Measurements from ENCODE around the gene PDE3B.
"Not testable (repeated sequence)": the region's sequence is repeated elsewhere in the genome, so short reads cannot be mapped to it uniquely, and the experiment has no call there.

The PDE3B gene

GRCh38 chr11:14643697-14644225 is at the start of gene PDE3B:
PDE3B (plus strand) TSS chr11:14643804; CDS start chr11:14644076, 272 bp downstream.
- TF ChIP-seq CTCF (conservative IDR thresholded peaks at IDR 0.05; ENCODE audit: low read depth, low read length) = no peak
- H3K4me3 ChIP-seq (ENCODE audit: low read length) = peak within 1 kb of the TSS; percentile 65

GRCh38 chr11:14595261-14595660 is 48.3 kb upstream of the PDE3B start:
- not testable (repeated sequence) for DNase-seq (ENCODE audit: low read depth); H3K4me3 ChIP-seq (ENCODE audit: low read length)

More at GRCh38 chr11:14643697-14644225, at the start of gene PDE3B:
- DNase-seq (ENCODE audit: low read depth) = no peak

GRCh38 chr11:14607713-14608112 is 35.9 kb upstream of the PDE3B start:
- no peak for DNase-seq (ENCODE audit: low read depth)
- TF ChIP-seq CTCF (conservative IDR thresholded peaks at IDR 0.05; ENCODE audit: low read depth, low read length) = no peak
- no peak overlapping the region for H3K4me3 ChIP-seq (ENCODE audit: low read length)

GRCh38 chr11:14609902-14610301 is 33.7 kb upstream of the PDE3B start:
- DNase-seq (ENCODE audit: low read depth) = no peak
- TF ChIP-seq CTCF (conservative IDR thresholded peaks at IDR 0.05; ENCODE audit: low read depth, low read length) = no peak
- H3K4me3 ChIP-seq (ENCODE audit: low read length) = no peak overlapping the region

GRCh38 chr11:14611939-14612338 is 31.7 kb upstream of the PDE3B start:
- no peak for TF ChIP-seq CTCF (conservative IDR thresholded peaks at IDR 0.05; ENCODE audit: low read depth, low read length)
- H3K4me3 ChIP-seq (ENCODE audit: low read length) = no peak overlapping the region
- no peak for DNase-seq (ENCODE audit: low read depth)

- H3K4me3 ChIP-seq (ENCODE audit: low read length) = no peak overlapping the region
- no peak for TF ChIP-seq CTCF (conservative IDR thresholded peaks at IDR 0.05; ENCODE audit: low read depth, low read length)
- DNase-seq (ENCODE audit: low read depth) = no peak
These were observed 30.9 kb upstream of the PDE3B start for GRCh38 chr11:14612694-14613093.

- no peak overlapping the region for H3K4me3 ChIP-seq (ENCODE audit: low read length)
- TF ChIP-seq CTCF (conservative IDR thresholded peaks at IDR 0.05; ENCODE audit: low read depth, low read length) = no peak
- DNase-seq (ENCODE audit: low read depth) = no peak
These were observed 29.4 kb upstream of the PDE3B start for GRCh38 chr11:14614091-14614622.

Measured in retinal pigment epithelial cell (primary cell).